Adrenal gland (tissue), 5 donors: ENCODE results near the gene MTHFD1L.
"Not testable (repeated sequence)": the region's sequence is repeated elsewhere in the genome, so short reads cannot be mapped to it uniquely, and the experiment has no call there.

Source experiments
- CTCF ChIP-seq, 6 experiments: fragments of 450-650 bp in 4 of 6; fragments of 200-600 bp in 2 of 6; sonication (generic) in 1 of 6; IDR thresholded peaks; 1 replicate in 5 of 6; 2 replicates in 1 of 6; pipeline versions ENCODE4 v1.5.1 to v1.8.0; 2016 to 2021; ENCODE audit warnings: antibody characterized with exemption in 6 of 6, mild to moderate bottlenecking in 2 of 6, moderate library complexity in 1 of 6
- POLR2A ChIP-seq, 2 donors: fragments of 450-650 bp; IDR thresholded peaks; one replicate each; pipeline ENCODE4 v1.6.1; 2017; ENCODE audit warnings: antibody characterized with exemption in 2 of 2, mild to moderate bottlenecking in 2 of 2, moderate library complexity in 1 of 2
- donor health status: DM: no; HTN: no; CAD: no.

- TF ChIP-seq CTCF, POLR2A (IDR thresholded peaks at IDR 0.05): not testable (repeated sequence)
These were observed 37.4 kb upstream of the MTHFD1L start for GRCh38 chr6:150828107-150828506.
